OCI-LY7 (cell line): Measurements from ENCODE around the gene LRRC7. TPM values are rescaled to one million over a fixed set of nuclear protein-coding genes. Genes with fewer than 3 reads are reported as not detected.

Experiments
- BruUV-seq: library from RNA; stranded (reverse); fragments of 400-500 nt; replicated peaks from 2 replicates; lab custom pipeline; 2021; lab: Mats Ljungman, UMichigan
- CTCF ChIA-PET: fragments of 300-600 bp; sonication (Branson Sonifier 250); formaldehyde crosslinking; loops from one replicate; lab custom pipeline; 2022; ENCODE audit warnings: antibody characterized with exemption; ENCODE audit not compliant: unreplicated experiment; lab: Charles Lee
- POLR2A ChIA-PET: fragments of 300-600 bp; sonication (Branson Sonifier 250); formaldehyde crosslinking; loops from one replicate; lab custom pipeline; 2022; ENCODE audit warnings: antibody characterized with exemption; lab: Charles Lee
- DNase-seq: peaks from one replicate; pipeline ENCODE4 v3.0.0-alpha.2; 2015; ENCODE audit warnings: low spot score
- H2AFZ ChIP-seq: fragments of 200-600 bp; sonication (generic), shearing (Covaris generic); 2 replicates; pipeline ENCODE4 v1.6.1; 2014; ENCODE audit warnings: mild to moderate bottlenecking, antibody characterized with exemption, low read length, moderate library complexity
- H3K27ac ChIP-seq: fragments of 200-600 bp; sonication (generic); 2 replicates; pipeline ENCODE4 v1.5.1; 2014; ENCODE audit warnings: mixed run types, low read depth, mild to moderate bottlenecking, moderate library complexity, low read length, inconsistent platforms; ENCODE audit not compliant: poor library complexity, severe bottlenecking
- H3K36me3 ChIP-seq: fragments of 200-600 bp; sonication (generic); 2 replicates; pipeline ENCODE4 v1.6.1; 2014; ENCODE audit warnings: mild to moderate bottlenecking, antibody characterized with exemption, low read length, moderate library complexity, mixed read lengths; ENCODE audit not compliant: insufficient read depth
- H3K4me1 ChIP-seq: fragments of 200-600 bp; sonication (generic); 2 replicates; pipeline ENCODE4 v1.5.1; 2014; ENCODE audit warnings: mild to moderate bottlenecking, low read length; ENCODE audit not compliant: insufficient read depth, poor library complexity, severe bottlenecking
- H3K4me2 ChIP-seq: fragments of 200-600 bp; sonication (generic); 2 replicates; pipeline ENCODE4 v1.6.1; 2014; ENCODE audit warnings: mild to moderate bottlenecking, low read length
- H3K4me3 ChIP-seq: fragments of 200-600 bp; sonication (generic); 2 replicates; pipeline ENCODE4 v1.5.1; 2014; ENCODE audit warnings: mild to moderate bottlenecking, low read depth, low read length; ENCODE audit not compliant: poor library complexity, severe bottlenecking
- H3K79me2 ChIP-seq: fragments of 200-600 bp; sonication (generic); 2 replicates; pipeline ENCODE4 v1.6.1; 2016; ENCODE audit warnings: low read depth, mild to moderate bottlenecking, low read length, moderate library complexity, mixed read lengths; ENCODE audit not compliant: insufficient read depth
- H3K9me2 ChIP-seq: fragments of 200-600 bp; sonication (generic); 2 replicates; pipeline ENCODE4 v1.6.1; 2016; ENCODE audit warnings: mild to moderate bottlenecking, low read length, mixed read lengths; ENCODE audit not compliant: insufficient read depth
- H3K9me3 ChIP-seq: fragments of 200-600 bp; sonication (generic); 2 replicates; pipeline ENCODE4 v1.6.1; 2014; ENCODE audit warnings: mild to moderate bottlenecking, mixed run types, low read length, mixed read lengths
- H4K20me1 ChIP-seq: fragments of 200-600 bp; sonication (generic); 2 replicates; pipeline ENCODE4 v1.6.1; 2014; ENCODE audit warnings: mild to moderate bottlenecking, antibody characterized with exemption, low read length, moderate library complexity, mixed read lengths; ENCODE audit not compliant: insufficient read depth
- EZH2phosphoT487 ChIP-seq: fragments of 200-600 bp; sonication (generic); IDR thresholded peaks from 2 replicates; pipeline ENCODE4 v1.6.1; 2018; ENCODE audit warnings: low read depth, borderline replicate concordance, mild to moderate bottlenecking, mixed run types, antibody characterized with exemption, low read length, moderate library complexity, mixed read lengths
- intact Hi-C: fragments of 100-400 bp; cut with micrococcal nuclease; formaldehyde crosslinking; loops from one replicate; pipeline ENCODE4 v1.10.0; 2022; ENCODE audit not compliant: unreplicated experiment
- total RNA-seq, 2 experiments: library from RNA; depleted of rRNA in 1 of 2; stranded (reverse); fragments of >200 nt in 1 of 2; shearing (Covaris generic) in 1 of 2; gene quantifications; 2 replicates each; pipeline ENCODE4 v1.2.3, GENCODE V29; 2014 to 2022
- TF ChIP-seq, protein P1 (sequence below): fragments of 200-600 bp; sonication (generic); conservative IDR thresholded peaks from 2 replicates; pipeline ENCODE4 v1.5.1; 2014; ENCODE audit warnings: mild to moderate bottlenecking, antibody characterized with exemption, low read length, moderate library complexity, mixed read lengths

Gene LRRC7
- total RNA-seq, 2 experiments from 2014 or later, result not detected

DNA sequence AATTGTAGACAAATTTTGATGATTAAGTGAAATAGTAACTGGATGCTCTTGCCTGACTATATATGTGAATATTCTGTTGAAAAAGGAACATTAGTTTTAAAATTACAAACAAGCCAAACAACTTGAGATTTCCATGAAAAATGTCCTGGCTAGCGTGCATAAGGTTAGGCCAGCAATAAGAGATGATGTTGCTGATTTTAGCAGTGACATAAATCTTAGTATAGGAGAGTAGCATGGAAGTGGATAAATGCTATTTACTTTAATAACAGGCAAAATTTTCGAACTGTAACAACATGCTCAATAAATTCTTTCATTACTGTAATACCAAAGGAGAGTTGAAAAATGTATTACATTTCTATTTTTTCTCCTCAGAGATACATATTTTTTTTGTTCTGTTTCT is 266.6 kb downstream of the LRRC7 start:
- Histone ChIP-seq H3K4me1 (no peaks in the 10 kb centered on the region), H3K9me2 (no peaks in the 10 kb centered on the region), H3K79me2 (no peaks in the 10 kb centered on the region), H2AFZ (no peak overlapping the region), H3K27ac (no peak overlapping the region), H4K20me1 (no peaks in the 10 kb centered on the region), H3K4me2 (no peak overlapping the region), H3K9me3 (no peaks in the 10 kb centered on the region), H3K36me3 (no peaks in the 10 kb centered on the region), H3K4me3 (no peak overlapping the region)
- no peak for DNase-seq
- no peak for TF ChIP-seq EZH2phosphoT487
- TF ChIP-seq, protein P1, sequence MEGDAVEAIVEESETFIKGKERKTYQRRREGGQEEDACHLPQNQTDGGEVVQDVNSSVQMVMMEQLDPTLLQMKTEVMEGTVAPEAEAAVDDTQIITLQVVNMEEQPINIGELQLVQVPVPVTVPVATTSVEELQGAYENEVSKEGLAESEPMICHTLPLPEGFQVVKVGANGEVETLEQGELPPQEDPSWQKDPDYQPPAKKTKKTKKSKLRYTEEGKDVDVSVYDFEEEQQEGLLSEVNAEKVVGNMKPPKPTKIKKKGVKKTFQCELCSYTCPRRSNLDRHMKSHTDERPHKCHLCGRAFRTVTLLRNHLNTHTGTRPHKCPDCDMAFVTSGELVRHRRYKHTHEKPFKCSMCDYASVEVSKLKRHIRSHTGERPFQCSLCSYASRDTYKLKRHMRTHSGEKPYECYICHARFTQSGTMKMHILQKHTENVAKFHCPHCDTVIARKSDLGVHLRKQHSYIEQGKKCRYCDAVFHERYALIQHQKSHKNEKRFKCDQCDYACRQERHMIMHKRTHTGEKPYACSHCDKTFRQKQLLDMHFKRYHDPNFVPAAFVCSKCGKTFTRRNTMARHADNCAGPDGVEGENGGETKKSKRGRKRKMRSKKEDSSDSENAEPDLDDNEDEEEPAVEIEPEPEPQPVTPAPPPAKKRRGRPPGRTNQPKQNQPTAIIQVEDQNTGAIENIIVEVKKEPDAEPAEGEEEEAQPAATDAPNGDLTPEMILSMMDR, result no peak
- ChIA-PET CTCF (no interaction called here), POLR2A (no interaction called here)
- intact Hi-C loops, result no loop called here
- no TSS peak for BruUV-seq

DNA sequence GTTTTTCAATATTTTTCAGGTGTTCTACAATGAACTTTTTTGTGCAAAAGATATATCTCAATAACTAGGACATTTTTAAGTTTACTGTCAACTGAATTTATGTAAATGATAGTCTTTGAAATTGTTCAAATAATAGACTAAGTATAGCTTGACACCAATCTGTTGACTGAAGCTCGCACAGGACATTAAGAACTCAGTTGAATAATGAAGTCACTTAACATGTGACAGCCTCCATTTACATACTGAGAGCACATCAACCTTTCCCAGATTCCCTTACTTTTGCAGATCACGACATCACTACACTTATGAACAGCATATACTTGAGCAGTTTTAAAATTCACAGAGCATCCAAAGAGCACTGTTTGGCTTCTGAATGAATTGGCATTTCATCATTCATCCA is 268.2 kb downstream of the LRRC7 start:
- Histone ChIP-seq H3K36me3 (no peaks in the 10 kb centered on the region), H3K4me2 (no peak overlapping the region), H3K79me2 (no peaks in the 10 kb centered on the region), H4K20me1 (no peaks in the 10 kb centered on the region), H3K4me1 (no peaks in the 10 kb centered on the region), H3K27ac (no peak overlapping the region), H2AFZ (no peak overlapping the region), H3K4me3 (no peak overlapping the region), H3K9me3 (no peaks in the 10 kb centered on the region), H3K9me2 (no peaks in the 10 kb centered on the region)
- TF ChIP-seq EZH2phosphoT487, result no peak
- TF ChIP-seq, protein P1, result no peak
- intact Hi-C loops, result no loop called here
- ChIA-PET CTCF (no interaction called here), POLR2A (no interaction called here)
- BruUV-seq, result no TSS peak
- no peak for DNase-seq

DNA sequence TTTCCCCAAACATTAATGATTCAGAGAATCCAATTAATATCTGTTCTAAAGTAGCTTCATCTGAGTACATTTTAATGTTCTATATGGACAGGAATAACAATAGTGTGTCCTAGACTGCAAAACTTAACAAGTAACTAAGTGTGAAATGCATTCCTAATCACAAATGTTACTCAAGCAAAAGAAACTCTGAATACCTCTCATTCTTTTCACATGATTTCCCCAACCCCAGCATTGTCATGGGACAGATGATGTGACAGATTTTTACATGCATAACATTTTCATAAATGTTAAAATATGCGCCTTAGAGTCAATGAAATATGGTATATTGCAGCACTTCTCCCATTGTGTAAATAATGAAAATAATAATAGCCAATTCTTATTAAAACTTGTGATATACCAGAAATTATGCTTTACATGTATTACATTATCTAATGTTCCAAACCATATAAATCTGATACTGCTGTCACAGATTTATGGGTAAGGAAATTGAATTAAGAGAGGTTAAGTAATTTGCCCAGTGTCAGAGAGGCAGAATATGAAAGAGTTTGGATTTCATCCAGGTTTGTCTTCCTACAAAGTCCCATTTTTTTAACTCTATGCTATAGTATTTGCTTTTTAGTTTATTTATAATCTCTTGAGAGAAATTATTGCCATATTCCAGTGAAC is 269.4 kb downstream of the LRRC7 start:
- no peaks in the 10 kb centered on the region for H3K79me2 ChIP-seq
- no peak overlapping the region for H2AFZ ChIP-seq
- no peak overlapping the region for H3K27ac ChIP-seq
- ChIA-PET CTCF (no interaction called here), POLR2A (interaction anchor here (0.6 kb wide), 1 partner anchor 11 kb away, joined by 3 read pairs; no protein-coding TSS in a partner anchor)
- H3K36me3 ChIP-seq, result no peaks in the 10 kb centered on the region
- BruUV-seq, result no TSS peak
- no peak overlapping the region for H3K4me3 ChIP-seq
- no peaks in the 10 kb centered on the region for H4K20me1 ChIP-seq
- H3K9me3 ChIP-seq, result no peaks in the 10 kb centered on the region
- no peaks in the 10 kb centered on the region for H3K4me1 ChIP-seq
- H3K4me2 ChIP-seq, result no peak overlapping the region
- intact Hi-C loops, result no loop called here
- H3K9me2 ChIP-seq, result no peaks in the 10 kb centered on the region
- DNase-seq, result no peak
- no peak for TF ChIP-seq EZH2phosphoT487
- TF ChIP-seq, protein P1, result no peak
